Bronchial epithelial cell (primary cell): ENCODE results near the gene TANK. TPM values are rescaled to one million over a fixed set of nuclear protein-coding genes. Genes with fewer than 3 reads are reported as not detected.

Source experiments
- DNase-seq: peaks from one replicate; pipeline ENCODE4 v3.0.0-alpha.2; 2010; ENCODE audit warnings: low read depth
- FAIRE-seq: peaks from 2 replicates; lab custom pipeline; 2011; peaks lifted over from hg19 to GRCh38; lab: Jason Lieb, UNC
- H3K27me3 ChIP-seq: 2 replicates; pipeline ENCODE4 v1.5.1; 2011; ENCODE audit warnings: low read length; ENCODE audit not compliant: control insufficient read depth, insufficient read depth
- H3K36me3 ChIP-seq: 2 replicates; pipeline ENCODE4 v1.5.1; 2011; ENCODE audit warnings: low read length; ENCODE audit not compliant: control insufficient read depth, insufficient read depth
- H3K4me3 ChIP-seq: 2 replicates; pipeline ENCODE4 v1.5.1; 2011; ENCODE audit warnings: mild to moderate bottlenecking, low read depth, low read length, control low read depth
- CTCF ChIP-seq: IDR thresholded peaks from 2 replicates; pipeline ENCODE4 v1.5.1; 2011; ENCODE audit warnings: mild to moderate bottlenecking, moderate library complexity, low read length, control low read depth, inconsistent platforms; ENCODE audit not compliant: insufficient read depth, severe bottlenecking
- total RNA-seq: library from RNA; depleted of rRNA; stranded (reverse); fragments of >200 nt; gene quantifications from 2 replicates; pipeline ENCODE4 v1.2.1, GENCODE V29; 2014

The TANK gene
- total RNA-seq, 1 donor from 2014 or later = 43.2 TPM

GRCh38 chr2:161115605-161116380, 44.4 kb upstream of the TANK start:
- DNase-seq = no peak
- TF ChIP-seq CTCF = no peak
- FAIRE-seq = no peak

GRCh38 chr2:161116509-161116908, 43.7 kb upstream of the TANK start:
- H3K27me3 ChIP-seq = no peaks in the 10 kb centered on the region
- H3K4me3 ChIP-seq = no peak overlapping the region
- H3K36me3 ChIP-seq = no peaks in the 10 kb centered on the region
- TF ChIP-seq CTCF = no peak
- no peak for FAIRE-seq
- DNase-seq = no peak

More at GRCh38 chr2:161115605-161116380, 44.4 kb upstream of the TANK start:
- no peaks in the 10 kb centered on the region for H3K27me3 ChIP-seq
- H3K4me3 ChIP-seq = no peak overlapping the region
- H3K36me3 ChIP-seq = no peaks in the 10 kb centered on the region

GRCh38 chr2:161117506-161117905, 42.7 kb upstream of the TANK start:
- Histone ChIP-seq H3K4me3 (no peak overlapping the region), H3K27me3 (no peaks in the 10 kb centered on the region), H3K36me3 (no peaks in the 10 kb centered on the region)
- DNase-seq (peak; percentile 71), FAIRE-seq (no peak)
- no peak for TF ChIP-seq CTCF

- FAIRE-seq = no peak
- TF ChIP-seq CTCF = no peak
- Histone ChIP-seq H3K27me3 (no peaks in the 10 kb centered on the region), H3K4me3 (no peak overlapping the region), H3K36me3 (no peaks in the 10 kb centered on the region)
- no peak for DNase-seq
Measured at GRCh38 chr2:161118722-161119121, 41.5 kb upstream of the TANK start.

- H3K36me3 ChIP-seq = no peaks in the 10 kb centered on the region
- no peak for TF ChIP-seq CTCF
- H3K27me3 ChIP-seq = no peaks in the 10 kb centered on the region
- no peak for DNase-seq
- no peak overlapping the region for H3K4me3 ChIP-seq
- no peak for FAIRE-seq
Measured at GRCh38 chr2:161119483-161119882, 40.7 kb upstream of the TANK start.
